Neural cell (in vitro differentiated cells): ENCODE data around the gene PTRH1. TPM values are rescaled to one million over a fixed set of nuclear protein-coding genes. Genes with fewer than 3 reads are reported as not detected.

Experiments used
- H2AFZ ChIP-seq: fragments of 200-600, 300-800 bp; sonication (generic), shearing (Covaris generic); 2 replicates; pipeline ENCODE4 v1.6.0; 2014; ENCODE audit warnings: low read depth, mild to moderate bottlenecking, antibody characterized with exemption, low read length, moderate library complexity
- H3F3A ChIP-seq: fragments of 200-600 bp; shearing (Covaris generic); 2 replicates; pipeline ENCODE4 v1.6.1; 2016; ENCODE audit warnings: mild to moderate bottlenecking, moderate library complexity, mixed read lengths, antibody characterized with exemption, low read length; ENCODE audit not compliant: insufficient read depth, poor library complexity, severe bottlenecking
- H3K27ac ChIP-seq: fragments of 200-600, 300-800 bp; sonication (generic), shearing (Covaris generic); 2 replicates; pipeline ENCODE4 v1.5.1; 2014; ENCODE audit warnings: mild to moderate bottlenecking, low read length, moderate library complexity
- H3K27me3 ChIP-seq: fragments of 300-800, 200-600 bp; sonication (generic), shearing (Covaris generic); 2 replicates; pipeline ENCODE4 v1.6.0; 2014; ENCODE audit warnings: mild to moderate bottlenecking, low read depth, low read length, moderate library complexity; ENCODE audit not compliant: insufficient read depth
- H3K36me3 ChIP-seq: fragments of 300-800, 200-600 bp; sonication (generic), shearing (Covaris generic); 2 replicates; pipeline ENCODE4 v1.5.1; 2014; ENCODE audit warnings: mild to moderate bottlenecking, antibody characterized with exemption, low read length, moderate library complexity; ENCODE audit not compliant: insufficient read depth
- H3K4me2 ChIP-seq: fragments of 300-800, 200-600 bp; sonication (generic), shearing (Covaris generic); 2 replicates; pipeline ENCODE4 v1.6.0; 2014; ENCODE audit warnings: mild to moderate bottlenecking, low read length
- H3K4me3 ChIP-seq: fragments of 300-800, 200-600 bp; sonication (generic), shearing (Covaris generic); 2 replicates; pipeline ENCODE4 v1.5.1; 2014; ENCODE audit warnings: mild to moderate bottlenecking, low read length, moderate library complexity
- H3K79me2 ChIP-seq: fragments of 200-600 bp; shearing (Covaris generic); replicated peaks from 2 replicates; pipeline ENCODE4 v1.6.0; 2014; ENCODE audit warnings: mild to moderate bottlenecking, low read length, moderate library complexity; ENCODE audit not compliant: insufficient read depth
- H3K9ac ChIP-seq: fragments of 300-800, 200-600 bp; sonication (generic), shearing (Covaris generic); 2 replicates; pipeline ENCODE4 v1.6.1; 2016; ENCODE audit warnings: mild to moderate bottlenecking, low read length, mixed read lengths
- H3K9me2 ChIP-seq: fragments of 200-600 bp; shearing (Covaris generic); 2 replicates; pipeline ENCODE4 v1.6.1; 2016; ENCODE audit warnings: mild to moderate bottlenecking, low read length, mixed read lengths; ENCODE audit not compliant: insufficient read depth
- H3K9me3 ChIP-seq: fragments of 200-600, 300-800 bp; sonication (generic), shearing (Covaris generic); 2 replicates; pipeline ENCODE4 v1.6.1; 2016; ENCODE audit warnings: mild to moderate bottlenecking, mixed run types, low read length, moderate library complexity, mixed read lengths
- H4K20me1 ChIP-seq: fragments of 200-600 bp; shearing (Covaris generic); 2 replicates; pipeline ENCODE4 v1.6.1; 2016; ENCODE audit warnings: mild to moderate bottlenecking, mixed run types; ENCODE audit not compliant: insufficient read depth
- EP300 ChIP-seq: fragments of 450-650 bp; conservative IDR thresholded peaks from 2 replicates; pipeline ENCODE4 v1.6.1; 2014; ENCODE audit warnings: antibody characterized with exemption, mild to moderate bottlenecking, moderate library complexity; ENCODE audit not compliant: poor library complexity, severe bottlenecking
- EZH2 ChIP-seq: fragments of 200-600, 300-800 bp; shearing (Covaris generic), sonication (generic); IDR thresholded peaks from 2 replicates; pipeline ENCODE4 v1.6.1; 2014; ENCODE audit warnings: antibody characterized with exemption, low read length, borderline replicate concordance, mild to moderate bottlenecking; ENCODE audit not compliant: insufficient read depth, poor library complexity, severe bottlenecking
- MXI1 ChIP-seq: fragments of 450-650 bp; conservative IDR thresholded peaks from 2 replicates; pipeline ENCODE4 v1.6.1; 2014; ENCODE audit warnings: antibody characterized with exemption, mild to moderate bottlenecking; ENCODE audit not compliant: poor library complexity, severe bottlenecking
- POLR2AphosphoS5 ChIP-seq: IDR thresholded peaks from 2 replicates; pipeline ENCODE4 v1.6.1; 2012
- RAD21 ChIP-seq: fragments of 450-650 bp; conservative IDR thresholded peaks from 2 replicates; pipeline ENCODE4 v1.6.1; 2014; ENCODE audit warnings: antibody characterized with exemption, mild to moderate bottlenecking, moderate library complexity
- REST ChIP-seq: IDR thresholded peaks from 2 replicates; pipeline ENCODE4 v1.6.1; 2012; ENCODE audit warnings: borderline replicate concordance
- SMC3 ChIP-seq: fragments of 450-650 bp; conservative IDR thresholded peaks from 2 replicates; pipeline ENCODE4 v1.6.1; 2014; ENCODE audit warnings: antibody characterized with exemption, mild to moderate bottlenecking, moderate library complexity; ENCODE audit not compliant: poor library complexity
- TAF1 ChIP-seq: IDR thresholded peaks from 2 replicates; pipeline ENCODE4 v1.6.1; 2012; ENCODE audit warnings: low read depth
- polyA plus RNA-seq: library from polyadenylated mRNA; depleted of rRNA; stranded (reverse); fragments of >200 nt; gene quantifications from 2 replicates; pipeline ENCODE4 v1.2.3, GENCODE V29; 2014
- TF ChIP-seq, protein P1 (sequence below): fragments of 450-650 bp; IDR thresholded peaks from 2 replicates; pipeline ENCODE4 v1.5.1; 2014; ENCODE audit warnings: antibody characterized with exemption, mild to moderate bottlenecking, moderate library complexity; ENCODE audit not compliant: poor library complexity, severe bottlenecking

The PTRH1 gene
- polyA plus RNA-seq, 1 donor from 2014 or later, result 20.0 TPM

GRCh38 chr9:127698985-127699670 is 16.3 kb downstream of the PTRH1 start:
- TF ChIP-seq MXI1 (no peak), EZH2 (no peak), EP300 (no peak), SMC3 (no peak), RAD21 (no peak)
- H3K9me3 ChIP-seq, result no peaks in the 10 kb centered on the region
- peak overlapping the region; percentile 57 for H3K4me3 ChIP-seq
- no peak overlapping the region for H3K9ac ChIP-seq
- H3K36me3 ChIP-seq, result no peaks in the 10 kb centered on the region
- no peak overlapping the region for H3K4me2 ChIP-seq
- H3K79me2 ChIP-seq, result no peaks in the 10 kb centered on the region
- H3K27ac ChIP-seq, result no peak overlapping the region
- H3F3A ChIP-seq, result no peaks in the 10 kb centered on the region
- no peaks in the 10 kb centered on the region for H3K27me3 ChIP-seq
- H2AFZ ChIP-seq, result no peak overlapping the region
- H4K20me1 ChIP-seq, result no peaks in the 10 kb centered on the region
- no peaks in the 10 kb centered on the region for H3K9me2 ChIP-seq

DNA sequence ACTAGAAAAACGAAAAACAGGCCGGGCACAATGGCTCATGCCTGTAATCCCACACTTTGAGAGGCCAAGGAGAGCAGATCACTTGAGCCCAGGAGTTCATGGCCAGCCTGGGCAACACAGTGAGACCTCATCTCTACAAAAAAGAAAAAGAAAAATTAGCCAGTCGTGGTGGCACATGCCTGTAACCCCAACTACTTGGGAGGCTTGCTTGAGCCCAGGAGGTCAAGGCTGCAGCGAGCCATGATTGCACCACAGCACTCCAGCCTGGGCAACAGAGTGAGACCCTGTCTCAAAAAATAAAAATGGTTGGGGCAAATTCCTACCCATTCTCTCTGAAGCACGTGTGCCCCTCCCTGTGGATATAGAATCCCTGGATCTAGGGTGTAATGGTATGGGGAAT is 17.1 kb downstream of the PTRH1 start:
- no peaks in the 10 kb centered on the region for H4K20me1 ChIP-seq
- H3F3A ChIP-seq, result no peaks in the 10 kb centered on the region
- no peak for TF ChIP-seq SMC3
- TF ChIP-seq REST, result no peak
- no peak for TF ChIP-seq EP300
- TF ChIP-seq RAD21, result no peak
- no peak for TF ChIP-seq TAF1
- TF ChIP-seq, protein P1, sequence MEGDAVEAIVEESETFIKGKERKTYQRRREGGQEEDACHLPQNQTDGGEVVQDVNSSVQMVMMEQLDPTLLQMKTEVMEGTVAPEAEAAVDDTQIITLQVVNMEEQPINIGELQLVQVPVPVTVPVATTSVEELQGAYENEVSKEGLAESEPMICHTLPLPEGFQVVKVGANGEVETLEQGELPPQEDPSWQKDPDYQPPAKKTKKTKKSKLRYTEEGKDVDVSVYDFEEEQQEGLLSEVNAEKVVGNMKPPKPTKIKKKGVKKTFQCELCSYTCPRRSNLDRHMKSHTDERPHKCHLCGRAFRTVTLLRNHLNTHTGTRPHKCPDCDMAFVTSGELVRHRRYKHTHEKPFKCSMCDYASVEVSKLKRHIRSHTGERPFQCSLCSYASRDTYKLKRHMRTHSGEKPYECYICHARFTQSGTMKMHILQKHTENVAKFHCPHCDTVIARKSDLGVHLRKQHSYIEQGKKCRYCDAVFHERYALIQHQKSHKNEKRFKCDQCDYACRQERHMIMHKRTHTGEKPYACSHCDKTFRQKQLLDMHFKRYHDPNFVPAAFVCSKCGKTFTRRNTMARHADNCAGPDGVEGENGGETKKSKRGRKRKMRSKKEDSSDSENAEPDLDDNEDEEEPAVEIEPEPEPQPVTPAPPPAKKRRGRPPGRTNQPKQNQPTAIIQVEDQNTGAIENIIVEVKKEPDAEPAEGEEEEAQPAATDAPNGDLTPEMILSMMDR, result no peak
- TF ChIP-seq MXI1, result no peak
- TF ChIP-seq POLR2AphosphoS5, result no peak
- no peak for TF ChIP-seq EZH2
- H3K9me3 ChIP-seq, result no peaks in the 10 kb centered on the region
- H3K36me3 ChIP-seq, result no peaks in the 10 kb centered on the region
- no peak overlapping the region for H3K4me3 ChIP-seq
- no peak overlapping the region for H2AFZ ChIP-seq
- no peaks in the 10 kb centered on the region for H3K79me2 ChIP-seq
- H3K27ac ChIP-seq, result no peak overlapping the region
- no peak overlapping the region for H3K4me2 ChIP-seq
- H3K27me3 ChIP-seq, result no peaks in the 10 kb centered on the region
- no peaks in the 10 kb centered on the region for H3K9me2 ChIP-seq
- H3K9ac ChIP-seq, result no peak overlapping the region
